ENCODE results near the gene GLIS1. TPM values are rescaled to one million over a fixed set of nuclear protein-coding genes. Genes with fewer than 3 reads are reported as not detected.
"Not testable (repeated sequence)": the region's sequence is repeated elsewhere in the genome, so short reads cannot be mapped to it uniquely, and the experiment has no call there.

GLIS1 gene
- total and polyA plus RNA-seq, 2 donors (not counting 3 experiments of a cell fraction or from before 2014, with no cell fraction given) = not detected

- Histone ChIP-seq H4K20me1 (replicated peaks; ENCODE audit: control insufficient read depth, extremely low read depth, insufficient read depth, low read length) (no peaks in the 10 kb centered on the region), H3K9ac (replicated peaks; ENCODE audit: extremely low read depth, insufficient read depth, low read length) (no peak overlapping the region), H3K4me1 (ENCODE audit: control insufficient read depth, extremely low read depth, insufficient read depth, low read length) (no peaks in the 10 kb centered on the region), H3K4me3 (replicated peaks in 1 of 3; ENCODE audit: insufficient read depth in 1 of 3, low read depth in 1 of 3, low read length in 3 of 3) (no peak overlapping the region), H3K9me3 (replicated peaks; ENCODE audit: control insufficient read depth, insufficient read depth, low read length) (no peaks in the 10 kb centered on the region), H3K27ac (ENCODE audit: insufficient read depth, low read depth, low read length) (no peak overlapping the region), H3K36me3 (ENCODE audit: control insufficient read depth in 2 of 2, extremely low read depth in 1 of 2, insufficient read depth in 2 of 2, low read length in 2 of 2) (no peaks in the 10 kb centered on the region), H2AFZ (ENCODE audit: low read depth, low read length) (no peak overlapping the region), H3K79me2 (ENCODE audit: control insufficient read depth, insufficient read depth, low read length) (no peaks in the 10 kb centered on the region), H3K4me2 (ENCODE audit: insufficient read depth, low read length) (no peak overlapping the region), H3K9me1 (replicated peaks; ENCODE audit: control insufficient read depth, extremely low read depth, insufficient read depth, low read length) (no peaks in the 10 kb centered on the region), H3K27me3 (ENCODE audit: control insufficient read depth in 2 of 2, insufficient read depth in 2 of 2, low read length in 2 of 2) (no peaks in the 10 kb centered on the region)
- no TSS peak for BruUV-seq (replicated peaks)
- intact Hi-C loops (cut with micrococcal nuclease) (no loop called here), dilution Hi-C loops (cut with MboI; ENCODE audit: extremely low pct_ligation_motif_present, low sequenced_read_pairs) (no loop called here)
- TF ChIP-seq POLR2AphosphoS5 (IDR thresholded peaks at IDR 0.05; ENCODE audit: insufficient read depth, low read depth, low read length) (no peak), GATA2 (IDR thresholded peaks at IDR 0.05; ENCODE audit: insufficient read depth, insufficient read length, low read depth, low read length) (no peak), MAX (IDR thresholded peaks at IDR 0.05; ENCODE audit: insufficient read depth, insufficient read length) (no peak), FOS (IDR thresholded peaks at IDR 0.05; ENCODE audit: borderline replicate concordance, insufficient read depth, low read length) (no peak), MYC (IDR thresholded peaks at IDR 0.05; ENCODE audit: low read depth, low read length) (no peak), EZH2 (IDR thresholded peaks at IDR 0.05; ENCODE audit: borderline replicate concordance, low read depth, low read length, severe bottlenecking) (no peak), JUN (IDR thresholded peaks at IDR 0.05; ENCODE audit: borderline replicate concordance, insufficient read depth, insufficient read length, low read depth) (no peak), CTCF (IDR thresholded peaks at IDR 0.05; ENCODE audit: extremely low read depth in 1 of 2, insufficient read depth in 1 of 2, low read depth in 1 of 2, low read length in 2 of 2) (no peak), POLR2A (IDR thresholded peaks at IDR 0.05; ENCODE audit: low read depth, low read length) (no peak)
- POLR2A ChIA-PET = no interaction called here
- no peak for DNase-seq (ENCODE audit: low read depth, low spot score)
- no peak for FAIRE-seq
- CTCF ChIA-PET = no interaction called here
Observed at GRCh38 chr1:53556657-53557227, 182.2 kb downstream of the GLIS1 start.

- dilution Hi-C loops (cut with MboI; ENCODE audit: extremely low pct_ligation_motif_present, low sequenced_read_pairs); H3K4me3 ChIP-seq (replicated peaks in 1 of 3; ENCODE audit: insufficient read depth in 1 of 3, low read depth in 1 of 3, low read length in 3 of 3); H3K79me2 ChIP-seq (ENCODE audit: control insufficient read depth, insufficient read depth, low read length); H3K27ac ChIP-seq (ENCODE audit: insufficient read depth, low read depth, low read length); DNase-seq (ENCODE audit: low read depth, low spot score); H3K27me3 ChIP-seq (ENCODE audit: control insufficient read depth in 2 of 2, insufficient read depth in 2 of 2, low read length in 2 of 2); POLR2A ChIA-PET; intact Hi-C loops (cut with micrococcal nuclease); H3K9me3 ChIP-seq (replicated peaks; ENCODE audit: control insufficient read depth, insufficient read depth, low read length); H2AFZ ChIP-seq (ENCODE audit: low read depth, low read length); H3K36me3 ChIP-seq (ENCODE audit: control insufficient read depth in 2 of 2, extremely low read depth in 1 of 2, insufficient read depth in 2 of 2, low read length in 2 of 2); H3K9ac ChIP-seq (replicated peaks; ENCODE audit: extremely low read depth, insufficient read depth, low read length); FAIRE-seq; H3K9me1 ChIP-seq (replicated peaks; ENCODE audit: control insufficient read depth, extremely low read depth, insufficient read depth, low read length); CTCF ChIA-PET; H3K4me1 ChIP-seq (ENCODE audit: control insufficient read depth, extremely low read depth, insufficient read depth, low read length); BruUV-seq (replicated peaks); H3K4me2 ChIP-seq (ENCODE audit: insufficient read depth, low read length); H4K20me1 ChIP-seq (replicated peaks; ENCODE audit: control insufficient read depth, extremely low read depth, insufficient read depth, low read length): not testable (repeated sequence)
Observed at GRCh38 chr1:53555620-53556326, 183.2 kb downstream of the GLIS1 start.
